GM23338 (cell line): ENCODE data around the gene STARD13.

Source experiments
- EZH2 ChIP-seq: fragments of 200-600 bp; sonication (generic); IDR thresholded peaks from one replicate; pipeline ENCODE4 v1.8.0; 2017; ENCODE audit warnings: antibody characterized with exemption, mild to moderate bottlenecking, low read depth; ENCODE audit not compliant: unreplicated experiment
- EZH2phosphoT487 ChIP-seq: fragments of 200-600 bp; sonication (generic); IDR thresholded peaks from one replicate; pipeline ENCODE4 v1.8.1; 2018; ENCODE audit warnings: antibody characterized with exemption; ENCODE audit not compliant: unreplicated experiment
- JUNB ChIP-seq: IDR thresholded peaks from one replicate; pipeline ENCODE4 v1.6.1; 2016; ENCODE audit warnings: antibody characterized with exemption; ENCODE audit not compliant: unreplicated experiment
- NANOG ChIP-seq: IDR thresholded peaks from 2 replicates; pipeline ENCODE4 v1.6.1; 2016; ENCODE audit warnings: antibody characterized with exemption, borderline replicate concordance
- POLR2AphosphoS5 ChIP-seq: IDR thresholded peaks from 2 replicates; pipeline ENCODE4 v1.6.1; 2016; ENCODE audit warnings: antibody characterized with exemption, low read depth
- STAT1 ChIP-seq: IDR thresholded peaks from one replicate; pipeline ENCODE4 v1.6.1; 2016; ENCODE audit warnings: antibody characterized with exemption; ENCODE audit not compliant: unreplicated experiment
- ZNF114 ChIP-seq: fragments of 250-450 bp; sonication (Bioruptor Pico); IDR thresholded peaks from 2 replicates; pipeline ENCODE4 v1.5.0; 2020; ENCODE audit warnings: mild to moderate bottlenecking, moderate library complexity
- TF ChIP-seq, protein P1 (sequence below), 2 experiments: fragments of 200-600 bp in 1 of 2; sonication (generic) in 1 of 2; conservative IDR thresholded peaks; 2 replicates each; pipeline versions ENCODE4 v1.5.1 to v1.6.1; 2016 to 2017; ENCODE audit warnings: antibody characterized with exemption in 2 of 2, low read depth in 2 of 2, mild to moderate bottlenecking in 2 of 2, moderate library complexity in 1 of 2
- TF ChIP-seq, protein P2 (sequence below): IDR thresholded peaks from one replicate; pipeline ENCODE4 v1.6.1; 2018; ENCODE audit warnings: antibody characterized with exemption; ENCODE audit not compliant: unreplicated experiment
- TF ChIP-seq, protein P3 (sequence below): IDR thresholded peaks from 2 replicates; pipeline ENCODE4 v1.6.1; 2016; ENCODE audit warnings: antibody characterized with exemption

DNA sequence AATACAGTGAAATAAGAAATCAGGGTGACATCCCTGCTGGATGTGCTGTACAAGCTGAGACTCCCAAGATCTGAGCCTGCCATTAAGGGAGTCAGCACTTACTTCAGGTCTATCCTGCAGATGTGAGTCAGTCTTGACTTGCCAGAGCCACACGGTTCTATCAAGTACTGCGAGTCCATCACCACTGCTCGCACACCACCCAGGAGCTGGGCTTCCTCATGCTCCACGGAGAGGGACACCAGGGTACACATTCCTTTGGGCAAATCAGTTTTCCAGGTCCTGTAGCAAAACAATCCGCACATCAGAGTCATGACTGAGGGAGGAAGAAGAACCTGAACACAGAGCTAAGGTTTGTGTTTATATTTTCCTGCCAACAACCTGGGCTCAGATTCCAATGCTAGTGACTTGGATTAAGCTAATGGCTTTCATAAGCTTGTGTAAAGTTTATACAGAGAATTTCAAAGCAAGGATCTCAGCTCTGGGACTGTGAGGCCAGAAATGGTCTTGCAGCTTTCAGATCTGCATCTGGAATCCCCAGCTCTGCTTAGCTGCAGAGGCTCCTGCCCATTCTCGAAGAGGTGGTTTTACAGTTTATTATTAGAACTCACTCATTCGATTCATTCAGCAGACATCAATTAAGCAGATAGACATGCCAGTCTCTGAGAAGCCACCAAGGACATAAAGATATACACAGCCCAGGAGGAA, 178.7 kb downstream of the STARD13 start:
- TF ChIP-seq, protein P1, sequence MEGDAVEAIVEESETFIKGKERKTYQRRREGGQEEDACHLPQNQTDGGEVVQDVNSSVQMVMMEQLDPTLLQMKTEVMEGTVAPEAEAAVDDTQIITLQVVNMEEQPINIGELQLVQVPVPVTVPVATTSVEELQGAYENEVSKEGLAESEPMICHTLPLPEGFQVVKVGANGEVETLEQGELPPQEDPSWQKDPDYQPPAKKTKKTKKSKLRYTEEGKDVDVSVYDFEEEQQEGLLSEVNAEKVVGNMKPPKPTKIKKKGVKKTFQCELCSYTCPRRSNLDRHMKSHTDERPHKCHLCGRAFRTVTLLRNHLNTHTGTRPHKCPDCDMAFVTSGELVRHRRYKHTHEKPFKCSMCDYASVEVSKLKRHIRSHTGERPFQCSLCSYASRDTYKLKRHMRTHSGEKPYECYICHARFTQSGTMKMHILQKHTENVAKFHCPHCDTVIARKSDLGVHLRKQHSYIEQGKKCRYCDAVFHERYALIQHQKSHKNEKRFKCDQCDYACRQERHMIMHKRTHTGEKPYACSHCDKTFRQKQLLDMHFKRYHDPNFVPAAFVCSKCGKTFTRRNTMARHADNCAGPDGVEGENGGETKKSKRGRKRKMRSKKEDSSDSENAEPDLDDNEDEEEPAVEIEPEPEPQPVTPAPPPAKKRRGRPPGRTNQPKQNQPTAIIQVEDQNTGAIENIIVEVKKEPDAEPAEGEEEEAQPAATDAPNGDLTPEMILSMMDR (conservative IDR thresholded peaks at IDR 0.05; ENCODE audit: low read depth in 2 of 2): no peak
- TF ChIP-seq, protein P2, sequence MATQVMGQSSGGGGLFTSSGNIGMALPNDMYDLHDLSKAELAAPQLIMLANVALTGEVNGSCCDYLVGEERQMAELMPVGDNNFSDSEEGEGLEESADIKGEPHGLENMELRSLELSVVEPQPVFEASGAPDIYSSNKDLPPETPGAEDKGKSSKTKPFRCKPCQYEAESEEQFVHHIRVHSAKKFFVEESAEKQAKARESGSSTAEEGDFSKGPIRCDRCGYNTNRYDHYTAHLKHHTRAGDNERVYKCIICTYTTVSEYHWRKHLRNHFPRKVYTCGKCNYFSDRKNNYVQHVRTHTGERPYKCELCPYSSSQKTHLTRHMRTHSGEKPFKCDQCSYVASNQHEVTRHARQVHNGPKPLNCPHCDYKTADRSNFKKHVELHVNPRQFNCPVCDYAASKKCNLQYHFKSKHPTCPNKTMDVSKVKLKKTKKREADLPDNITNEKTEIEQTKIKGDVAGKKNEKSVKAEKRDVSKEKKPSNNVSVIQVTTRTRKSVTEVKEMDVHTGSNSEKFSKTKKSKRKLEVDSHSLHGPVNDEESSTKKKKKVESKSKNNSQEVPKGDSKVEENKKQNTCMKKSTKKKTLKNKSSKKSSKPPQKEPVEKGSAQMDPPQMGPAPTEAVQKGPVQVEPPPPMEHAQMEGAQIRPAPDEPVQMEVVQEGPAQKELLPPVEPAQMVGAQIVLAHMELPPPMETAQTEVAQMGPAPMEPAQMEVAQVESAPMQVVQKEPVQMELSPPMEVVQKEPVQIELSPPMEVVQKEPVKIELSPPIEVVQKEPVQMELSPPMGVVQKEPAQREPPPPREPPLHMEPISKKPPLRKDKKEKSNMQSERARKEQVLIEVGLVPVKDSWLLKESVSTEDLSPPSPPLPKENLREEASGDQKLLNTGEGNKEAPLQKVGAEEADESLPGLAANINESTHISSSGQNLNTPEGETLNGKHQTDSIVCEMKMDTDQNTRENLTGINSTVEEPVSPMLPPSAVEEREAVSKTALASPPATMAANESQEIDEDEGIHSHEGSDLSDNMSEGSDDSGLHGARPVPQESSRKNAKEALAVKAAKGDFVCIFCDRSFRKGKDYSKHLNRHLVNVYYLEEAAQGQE: no peak
- TF ChIP-seq EZH2 (no peak), POLR2AphosphoS5 (no peak), EZH2phosphoT487 (no peak), STAT1 (no peak), ZNF114 (no peak), JUNB (no peak), NANOG (no peak)
- TF ChIP-seq, protein P3, sequence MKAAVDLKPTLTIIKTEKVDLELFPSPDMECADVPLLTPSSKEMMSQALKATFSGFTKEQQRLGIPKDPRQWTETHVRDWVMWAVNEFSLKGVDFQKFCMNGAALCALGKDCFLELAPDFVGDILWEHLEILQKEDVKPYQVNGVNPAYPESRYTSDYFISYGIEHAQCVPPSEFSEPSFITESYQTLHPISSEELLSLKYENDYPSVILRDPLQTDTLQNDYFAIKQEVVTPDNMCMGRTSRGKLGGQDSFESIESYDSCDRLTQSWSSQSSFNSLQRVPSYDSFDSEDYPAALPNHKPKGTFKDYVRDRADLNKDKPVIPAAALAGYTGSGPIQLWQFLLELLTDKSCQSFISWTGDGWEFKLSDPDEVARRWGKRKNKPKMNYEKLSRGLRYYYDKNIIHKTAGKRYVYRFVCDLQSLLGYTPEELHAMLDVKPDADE: no peak
